Stimulated activated CD4-positive, alpha-beta T cell treated with anti-CD3 and anti-CD28 coated beads, Interleukin-12 subunit alpha, Interleukin-12 subunit beta, amount 100 ng/mL, for 4 hours (primary cell): ENCODE measurements around the gene EXOC3L1.

Experiments
- DNase-seq: peaks from one replicate; pipeline ENCODE4 v3.0.0-alpha.2; 2020

EXOC3L1 gene

GRCh38 chr16:67190041-67190440, at the start of gene EXOC3L1:
Gene EXOC3L1, minus strand, starts transcription at chr16:67190136. Its CDS starts 460 bp downstream, at chr16:67189676.
- no peak for DNase-seq

- DNase-seq, result no peak
These were observed 49.0 kb upstream of the EXOC3L1 start for GRCh38 chr16:67238806-67239470.

GRCh38 chr16:67238278-67238575, 48.3 kb upstream of the EXOC3L1 start:
- no peak for DNase-seq

- DNase-seq, result no peak
These were observed 47.7 kb upstream of the EXOC3L1 start for GRCh38 chr16:67237396-67238277.

- DNase-seq, result peak; percentile 66
These were observed 46.8 kb upstream of the EXOC3L1 start for GRCh38 chr16:67236563-67237395.

- DNase-seq, result no peak
These were observed 46.1 kb upstream of the EXOC3L1 start for GRCh38 chr16:67235816-67236562.

GRCh38 chr16:67234180-67234597, 44.3 kb upstream of the EXOC3L1 start:
- no peak for DNase-seq

- DNase-seq, result no peak
These were observed 43.7 kb upstream of the EXOC3L1 start for GRCh38 chr16:67233596-67233995.

- no peak for DNase-seq
These were observed 41.1 kb upstream of the EXOC3L1 start for GRCh38 chr16:67230809-67231660.

- DNase-seq, result no peak
These were observed 40.2 kb upstream of the EXOC3L1 start for GRCh38 chr16:67229906-67230808.

- no peak for DNase-seq
These were observed 39.0 kb upstream of the EXOC3L1 start for GRCh38 chr16:67228905-67229304.

- no peak for DNase-seq
These were observed 38.3 kb upstream of the EXOC3L1 start for GRCh38 chr16:67228034-67228785.

- DNase-seq, result no peak
These were observed 37.6 kb upstream of the EXOC3L1 start for GRCh38 chr16:67227567-67227921.

GRCh38 chr16:67226804-67227566, 37.0 kb upstream of the EXOC3L1 start, which contains the start of gene TMEM208:
Gene TMEM208, plus strand, starts transcription at chr16:67227130. Its CDS starts 89 bp downstream, at chr16:67227219.
- DNase-seq, result peak; percentile 97

GRCh38 chr16:67226295-67226803, 36.4 kb upstream of the EXOC3L1 start:
- DNase-seq, result no peak

- no peak for DNase-seq
These were observed 34.1 kb upstream of the EXOC3L1 start for GRCh38 chr16:67223992-67224391.

GRCh38 chr16:67216612-67217490, 26.9 kb upstream of the EXOC3L1 start:
- no peak for DNase-seq

GRCh38 chr16:67215706-67216105, 25.8 kb upstream of the EXOC3L1 start:
- DNase-seq, result no peak
